Tongue (tissue), 3 donors: ENCODE results near the gene PNLIP. TPM values are rescaled to one million over a fixed set of nuclear protein-coding genes. Genes with fewer than 3 reads are reported as not detected.

ENCODE experiments used
- DNase-seq: peaks from one replicate; pipeline ENCODE4 v3.0.0-alpha.2; 2015
- small RNA-seq: library from RNA; depleted of rRNA; stranded (forward); fragments of <200 nt; gene quantifications from one replicate; pipeline ENCODE3, GENCODE V24; 2014; ENCODE audit warnings: low replicate concordance
- total RNA-seq: library from RNA; depleted of rRNA; stranded (reverse); fragments of >200 nt; gene quantifications from one replicate; pipeline ENCODE4 v1.2.3, GENCODE V29; 2014

The PNLIP gene
- total RNA-seq, 1 donor from 2014 or later, result 1.8 TPM

GRCh38 chr10:116615199-116615776, 69.6 kb downstream of the PNLIP start:
- DNase-seq, result no peak

Small RNAs within 50 kb of the gene (small RNA-seq; reads per million reads assigned to genes)
- not detected for gene RNU6-1090P

Other genes with a start within 250 kb of the PNLIP start
- gene CCDC172, start 221.5 kb upstream of the PNLIP start, total RNA-seq, result not detected
- gene PNLIPRP3, start 118.1 kb upstream of the PNLIP start, total RNA-seq, result not detected
- 0.31 TPM for gene PNLIPRP1, start 45.0 kb downstream of the PNLIP start, total RNA-seq
- gene PNLIPRP2, start 75.0 kb downstream of the PNLIP start, total RNA-seq, result not detected
- 9.3 TPM for gene HSPA12A, start 196.6 kb downstream of the PNLIP start, total RNA-seq